Liver (tissue), 9 donors: ENCODE measurements around the gene DERL3. TPM values are rescaled to one million over a fixed set of nuclear protein-coding genes. Genes with fewer than 3 reads are reported as not detected.

Experiments
- DNase-seq: peaks from one replicate; pipeline ENCODE4 v3.0.0-alpha.2; 2017; ENCODE audit warnings: low spot score
- H3K27ac ChIP-seq, 2 donors: one replicate each; pipeline ENCODE4 v1.7.0; 2013; ENCODE audit warnings: inconsistent platforms in 2 of 2, low read length in 2 of 2, control low read depth in 1 of 2, low read depth in 1 of 2, mild to moderate bottlenecking in 1 of 2
- H3K27me3 ChIP-seq, 4 donors: one replicate each; pipeline versions ENCODE4 v1.6.1 to v1.7.0; 2013; ENCODE audit warnings: low read length in 3 of 4, inconsistent platforms in 1 of 4, mild to moderate bottlenecking in 1 of 4, moderate library complexity in 1 of 4; ENCODE audit not compliant: control insufficient read depth in 4 of 4, insufficient read depth in 4 of 4
- H3K36me3 ChIP-seq, 4 donors: one replicate each; pipeline versions ENCODE4 v1.6.1 to v1.7.0; 2013; ENCODE audit warnings: low read length in 3 of 4, mild to moderate bottlenecking in 3 of 4, low read depth in 1 of 4, moderate library complexity in 1 of 4; ENCODE audit not compliant: control insufficient read depth in 4 of 4, insufficient read depth in 3 of 4
- H3K4me1 ChIP-seq, 4 donors: one replicate each; pipeline versions ENCODE4 v1.6.1 to v1.7.0; 2013; ENCODE audit warnings: low read length in 3 of 4, mild to moderate bottlenecking in 3 of 4, moderate library complexity in 1 of 4; ENCODE audit not compliant: control insufficient read depth in 4 of 4, insufficient read depth in 4 of 4
- H3K4me3 ChIP-seq, 3 donors: one replicate each; pipeline versions ENCODE4 v1.6.1 to v1.7.0; 2013; ENCODE audit warnings: low read length in 3 of 3, control low read depth in 1 of 3, low read depth in 1 of 3, mild to moderate bottlenecking in 1 of 3
- H3K9ac ChIP-seq, 2 donors: one replicate each; pipeline ENCODE4 v1.7.0; 2013; ENCODE audit warnings: low read length in 2 of 2, mild to moderate bottlenecking in 2 of 2, moderate library complexity in 2 of 2, control low read depth in 1 of 2, low read depth in 1 of 2
- H3K9me3 ChIP-seq, 4 donors: one replicate each; pipeline versions ENCODE4 v1.6.1 to v1.7.0; 2013; ENCODE audit warnings: low read length in 3 of 4; ENCODE audit not compliant: control insufficient read depth in 4 of 4
- ATF3 ChIP-seq: IDR thresholded peaks from 2 replicates; pipeline ENCODE4 v1.6.1; 2016; ENCODE audit warnings: antibody characterized with exemption
- CTCF ChIP-seq: fragments of 150-350 bp; IDR thresholded peaks from 2 replicates; pipeline ENCODE4 v1.5.1; 2017; ENCODE audit warnings: improper control_type of control experiment, low read depth, low read length; ENCODE audit not compliant: missing input control
- EGR1 ChIP-seq, 2 donors: IDR thresholded peaks; 2 replicates each; pipeline ENCODE4 v1.6.1; 2016 to 2018; ENCODE audit warnings: antibody characterized with exemption in 2 of 2, low read depth in 2 of 2
- FOXA1 ChIP-seq: IDR thresholded peaks from 2 replicates; pipeline ENCODE4 v1.6.1; 2016; ENCODE audit warnings: antibody characterized with exemption
- FOXA2 ChIP-seq: IDR thresholded peaks from 2 replicates; pipeline ENCODE4 v1.6.1; 2016; ENCODE audit warnings: antibody characterized with exemption
- GABPA ChIP-seq, 2 donors: IDR thresholded peaks in 1 of 2; conservative IDR thresholded peaks in 1 of 2; 2 replicates each; pipeline ENCODE4 v1.6.1; 2016; ENCODE audit warnings: antibody characterized with exemption in 2 of 2, mild to moderate bottlenecking in 1 of 2, moderate library complexity in 1 of 2
- HNF4A ChIP-seq, 2 donors: conservative IDR thresholded peaks; 2 replicates each; pipeline ENCODE4 v1.6.1; 2016; ENCODE audit warnings: antibody characterized with exemption in 2 of 2, mild to moderate bottlenecking in 2 of 2
- HNF4G ChIP-seq: IDR thresholded peaks from 2 replicates; pipeline ENCODE4 v1.6.1; 2016; ENCODE audit warnings: antibody characterized with exemption
- JUND ChIP-seq, 2 donors: IDR thresholded peaks; 2 replicates each; pipeline ENCODE4 v1.6.1; 2016; ENCODE audit warnings: antibody characterized with exemption in 2 of 2
- MAX ChIP-seq: IDR thresholded peaks from 2 replicates; pipeline ENCODE4 v1.6.1; 2016; ENCODE audit warnings: antibody characterized with exemption
- NR2F2 ChIP-seq: IDR thresholded peaks from 2 replicates; pipeline ENCODE4 v1.6.1; 2016; ENCODE audit warnings: antibody characterized with exemption
- RAD21 ChIP-seq, 2 donors: IDR thresholded peaks; 2 replicates each; pipeline ENCODE4 v1.6.1; 2016; ENCODE audit warnings: antibody characterized with exemption in 2 of 2, mild to moderate bottlenecking in 2 of 2
- REST ChIP-seq: IDR thresholded peaks from 2 replicates; pipeline ENCODE4 v1.6.1; 2016; ENCODE audit warnings: antibody characterized with exemption, mild to moderate bottlenecking
- RXRA ChIP-seq, 2 donors: IDR thresholded peaks; 2 replicates each; pipeline ENCODE4 v1.6.1; 2017 to 2018; ENCODE audit warnings: antibody characterized with exemption in 2 of 2, mild to moderate bottlenecking in 1 of 2
- SP1 ChIP-seq: IDR thresholded peaks from 2 replicates; pipeline ENCODE4 v1.6.1; 2018; ENCODE audit warnings: antibody characterized with exemption, mild to moderate bottlenecking
- TAF1 ChIP-seq: conservative IDR thresholded peaks from 2 replicates; pipeline ENCODE4 v1.6.1; 2016; ENCODE audit warnings: antibody characterized with exemption, mild to moderate bottlenecking
- YY1 ChIP-seq: IDR thresholded peaks from 2 replicates; pipeline ENCODE4 v1.6.1; 2016; ENCODE audit warnings: antibody characterized with exemption, mild to moderate bottlenecking
- ZBTB33 ChIP-seq: IDR thresholded peaks from 2 replicates; pipeline ENCODE4 v1.6.1; 2016; ENCODE audit warnings: antibody characterized with exemption
- WGBS: extraction: QIAGEN DNeasy Blood & Tissue Kit; methylation state at CpG from one replicate; pipeline ENCODE4 v1.1.7; 2013; 5-methylcytosine and 5-hydroxymethylcytosine counted together
- polyA plus RNA-seq, 2 donors: library from polyadenylated mRNA; stranded (reverse) in 1 of 2; unstranded in 1 of 2; fragments of 200-250 nt in 1 of 2; fragments of >200 nt in 1 of 2; fragmentation: Nextera tagmentation in 1 of 2; extraction: Ambion mirVana in 1 of 2; gene quantifications; one replicate each; pipeline versions ENCODE4 v1.2.1 to v1.2.3, GENCODE V29; 2013 to 2015
- total RNA-seq, 2 donors: library from RNA; depleted of rRNA; stranded (reverse); fragments of >200 nt; gene quantifications; one replicate each; pipeline ENCODE4 v1.2.3, GENCODE V29; 2014
- donor health status: healthy.
- donor health status: healthy.
- donor health status: healthy.
- donor health status: healthy.
- donor health status: healthy.

Gene DERL3
- total and polyA plus RNA-seq, 4 donors = 1.0 to 9.3 (median 3.9) TPM

- Histone ChIP-seq H3K9me3 (no peaks in the 10 kb centered on the region), H3K9ac (no peak overlapping the region), H3K4me3 (no peak overlapping the region), H3K36me3 (peaks cover 13 to 73% (median 38%) of the 10 kb centered on the region in 4 donors), H3K27me3 (no peaks in the 10 kb centered on the region), H3K27ac (no peak overlapping the region), H3K4me1 (no peaks in the 10 kb centered on the region)
- TF ChIP-seq NR2F2 (no peak), FOXA1 (no peak), ATF3 (no peak), REST (no peak), JUND (IDR thresholded peaks at IDR 0.05) (no peak), HNF4G (no peak), FOXA2 (no peak), EGR1 (IDR thresholded peaks at IDR 0.05; ENCODE audit: low read depth in 2 of 2) (no peak), MAX (no peak), YY1 (no peak), GABPA (IDR thresholded peaks at IDR 0.05 in 1 of 2, conservative IDR thresholded peaks at IDR 0.05 in 1 of 2) (no peak), RAD21 (IDR thresholded peaks at IDR 0.05) (no peak), SP1 (no peak), RXRA (IDR thresholded peaks at IDR 0.05) (no peak), TAF1 (no peak)
- 95% methylated on average over 13 of the region's 13 CpGs for WGBS
- DNase-seq = no peak
Measured at GRCh38 chr22:23824476-23825245, 14.1 kb downstream of the DERL3 start.

GRCh38 chr22:23823331-23823791 is 15.4 kb downstream of the DERL3 start:
- Histone ChIP-seq H3K4me3 (no peak overlapping the region), H3K36me3 (peaks cover 13 to 71% (median 34%) of the 10 kb centered on the region in 4 donors), H3K27ac (no peak overlapping the region), H3K27me3 (no peaks in the 10 kb centered on the region), H3K9me3 (no peaks in the 10 kb centered on the region), H3K9ac (no peak overlapping the region), H3K4me1 (no peaks in the 10 kb centered on the region)
- 93% methylated on average over 14 of the region's 14 CpGs for WGBS
- no peak for DNase-seq
- no peak for TF ChIP-seq RXRA (IDR thresholded peaks at IDR 0.05)
- no peak for TF ChIP-seq EGR1 (IDR thresholded peaks at IDR 0.05; ENCODE audit: low read depth in 2 of 2)
- no peak for TF ChIP-seq REST
- no peak for TF ChIP-seq CTCF
- TF ChIP-seq RAD21 (IDR thresholded peaks at IDR 0.05) = no peak
- TF ChIP-seq ZBTB33 = no peak
- TF ChIP-seq HNF4G = no peak
- TF ChIP-seq NR2F2 = no peak
- no peak for TF ChIP-seq MAX
- TF ChIP-seq HNF4A (conservative IDR thresholded peaks at IDR 0.05) = no peak
- TF ChIP-seq JUND (IDR thresholded peaks at IDR 0.05) = no peak
- TF ChIP-seq GABPA (IDR thresholded peaks at IDR 0.05 in 1 of 2, conservative IDR thresholded peaks at IDR 0.05 in 1 of 2) = no peak
- TF ChIP-seq FOXA2 = no peak
- TF ChIP-seq FOXA1 = no peak
- TF ChIP-seq TAF1 = no peak
- TF ChIP-seq SP1 = no peak
- TF ChIP-seq YY1 = no peak
